DMS114 treated with DMSO at 0.1 percent for 48 hours (cell line): ENCODE measurements around the gene C5orf47.

ENCODE experiments used
- DNase-seq: peaks from one replicate; lab custom pipeline; 2025; ENCODE audit not compliant: unreplicated experiment; lab: John Stamatoyannopoulos, UW

C5orf47 gene

GRCh38 chr5:173969167-173970049 lies 19.6 kb upstream of the C5orf47 start:
- no peak for DNase-seq

GRCh38 chr5:173970878-173971650 lies 17.9 kb upstream of the C5orf47 start:
- no peak for DNase-seq

DNA sequence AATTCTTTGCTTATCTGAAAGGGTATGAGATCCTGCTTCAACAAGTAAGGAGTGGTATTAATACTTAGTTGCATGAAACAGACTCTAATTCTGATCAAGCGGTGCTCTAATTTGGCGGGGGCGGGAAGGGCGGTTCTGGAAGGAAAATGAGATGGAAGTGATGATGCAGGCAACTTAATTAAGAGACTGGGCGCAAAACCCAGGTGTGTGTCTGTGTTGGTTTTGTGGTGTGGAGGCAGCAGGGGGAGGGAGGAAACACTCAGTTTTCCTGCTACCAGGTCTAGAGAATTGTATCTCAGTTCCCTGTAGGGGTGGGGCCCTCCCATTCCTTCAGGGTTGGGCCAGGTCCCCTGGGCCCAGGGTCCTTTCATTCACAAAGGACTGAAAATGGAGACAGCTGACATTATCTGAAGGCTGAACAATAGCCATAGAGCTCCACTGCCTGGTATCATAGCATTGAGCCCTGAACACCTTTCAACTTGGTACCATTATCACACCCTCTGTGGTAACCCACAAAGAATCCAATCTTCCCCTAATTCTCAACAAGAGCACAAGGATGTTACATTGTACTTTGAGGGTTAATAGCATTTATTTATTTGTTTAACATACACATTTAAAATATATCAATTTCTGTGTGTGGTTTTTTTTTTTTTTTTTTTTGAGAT lies 17.2 kb upstream of the C5orf47 start:
- no peak for DNase-seq

- no peak for DNase-seq
Observed at GRCh38 chr5:173972607-173972924, 16.4 kb upstream of the C5orf47 start.

DNA sequence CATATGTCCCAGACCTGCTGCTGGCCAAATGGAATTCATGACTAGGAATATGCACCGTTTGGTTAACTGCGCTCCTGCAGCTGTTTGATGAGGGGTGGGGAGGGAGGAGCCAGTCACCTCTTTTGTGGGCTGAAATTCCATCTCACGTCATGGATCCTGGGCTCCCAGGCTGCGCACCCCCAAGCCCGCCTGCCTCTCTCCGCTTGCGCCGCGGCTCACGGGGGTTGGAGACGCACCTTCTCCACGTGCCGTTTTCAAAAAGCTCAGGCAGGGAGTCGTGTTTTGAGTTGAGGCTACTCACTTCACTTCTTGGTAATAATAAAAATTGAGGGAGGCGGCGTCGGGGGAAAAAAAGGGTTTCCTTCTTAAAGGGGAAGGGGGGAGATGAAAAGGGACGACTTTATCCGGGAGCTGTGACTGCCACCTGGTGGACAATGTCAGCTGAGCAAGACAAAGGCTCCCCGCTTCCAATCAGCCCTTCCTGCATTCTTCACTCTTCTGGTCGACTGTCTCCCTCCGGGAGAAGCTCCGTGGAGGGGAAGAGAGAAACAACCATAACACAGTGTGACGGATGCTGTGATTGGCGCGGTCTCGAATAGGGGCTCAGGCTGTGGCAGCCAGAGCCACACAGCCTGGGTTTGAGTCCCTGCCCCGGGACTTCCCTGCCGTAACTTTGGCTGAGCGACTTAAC lies 15.9 kb upstream of the C5orf47 start:
- peak; percentile 73 for DNase-seq

GRCh38 chr5:173973616-173973969 lies 15.4 kb upstream of the C5orf47 start:
- DNase-seq: no peak

- no peak for DNase-seq
Observed at GRCh38 chr5:173974688-173975239, 14.2 kb upstream of the C5orf47 start.

- no peak for DNase-seq
Observed at GRCh38 chr5:173981185-173981761, 7.7 kb upstream of the C5orf47 start.

DNA sequence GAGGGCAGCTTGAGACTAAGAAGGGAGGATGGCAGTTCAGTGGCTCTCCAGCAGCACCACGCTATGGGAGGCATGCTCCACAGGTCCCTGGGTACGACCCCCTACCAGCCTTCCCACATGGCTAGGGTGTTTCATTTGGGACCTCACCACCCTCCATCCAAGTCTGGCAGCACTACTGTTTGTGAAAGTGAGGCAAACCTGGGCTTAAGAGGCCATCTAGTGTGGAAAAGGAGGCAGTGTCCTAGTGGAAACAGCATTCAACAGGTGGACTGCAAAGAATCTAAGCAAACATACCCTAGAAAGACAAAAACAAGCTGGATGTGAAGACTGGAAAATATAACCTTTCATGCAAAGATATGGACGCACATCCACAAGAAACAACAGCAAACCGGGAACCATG lies 4.8 kb upstream of the C5orf47 start:
- no peak for DNase-seq

DNA sequence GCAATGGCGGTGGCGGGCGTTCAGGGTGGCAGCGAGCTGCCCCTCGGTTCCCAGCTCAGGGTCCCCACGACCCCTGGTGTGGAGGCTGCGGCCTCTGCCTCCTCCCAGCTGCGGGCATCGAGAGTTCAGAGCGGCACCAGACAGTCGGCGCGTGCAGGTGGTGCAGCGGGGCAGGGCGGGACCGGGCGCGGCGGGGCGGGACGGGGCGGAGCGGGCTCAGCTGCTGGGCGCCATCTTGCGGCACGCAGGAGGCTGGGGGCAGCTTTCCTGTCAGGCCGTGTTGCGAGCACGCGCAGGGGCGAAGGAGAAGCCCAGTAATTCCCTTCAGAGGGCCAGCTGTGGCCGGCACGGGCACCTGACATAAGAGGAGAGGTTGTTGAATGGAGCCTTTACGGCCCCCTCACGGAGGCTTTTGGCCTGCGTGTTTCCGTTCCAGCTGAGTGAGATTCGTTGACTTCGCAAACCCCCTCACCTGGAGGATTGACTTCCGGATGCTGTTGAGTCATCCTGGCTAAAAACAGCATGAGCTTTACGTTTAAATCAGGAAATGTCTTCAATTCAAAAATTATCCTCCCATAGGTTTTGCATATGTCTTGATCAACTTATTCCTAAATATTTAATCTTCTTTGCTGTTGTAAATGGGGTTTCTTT lies 587 bp downstream of the C5orf47 start:
- DNase-seq: no peak

- DNase-seq: no peak
Observed at GRCh38 chr5:173997331-173997730, 8.4 kb downstream of the C5orf47 start.

DNA sequence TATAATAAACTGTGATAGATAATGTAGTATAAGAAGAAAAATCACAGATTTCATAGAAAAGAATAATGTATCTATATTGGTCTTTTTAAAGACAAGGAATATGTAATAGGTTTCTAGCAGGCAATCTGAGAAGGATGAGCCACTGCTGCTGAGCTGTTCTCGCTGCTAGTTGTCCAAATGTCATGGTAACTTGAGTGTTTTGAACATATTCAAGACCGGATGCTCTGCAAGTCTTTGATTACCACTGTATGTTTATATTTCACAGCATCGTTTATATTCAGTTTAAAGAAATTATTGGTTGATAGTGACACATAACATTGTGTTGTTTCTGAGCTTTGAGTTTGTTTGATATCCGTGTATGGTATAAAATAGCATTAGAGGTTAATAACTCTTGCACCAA lies 9.6 kb downstream of the C5orf47 start:
- no peak for DNase-seq

DNA sequence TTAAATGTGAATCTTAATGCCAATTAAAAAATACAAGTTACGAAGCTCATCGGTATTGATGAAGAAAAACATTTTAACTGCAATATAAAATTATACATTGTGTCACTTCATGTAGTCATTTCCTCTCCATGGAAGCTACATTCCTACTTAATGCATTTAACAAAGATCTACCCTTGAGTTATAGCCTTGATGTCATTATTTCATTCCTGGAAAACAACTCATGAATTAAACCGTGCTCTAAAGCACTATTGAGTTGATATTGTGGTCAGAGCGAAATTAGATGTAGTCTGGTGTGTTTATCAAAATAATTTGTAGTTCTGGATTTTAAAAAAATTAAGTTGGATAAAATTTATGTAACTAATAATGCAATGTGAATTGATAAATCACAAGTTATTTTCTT lies 11.1 kb downstream of the C5orf47 start:
- no peak for DNase-seq

- DNase-seq: no peak
Observed at GRCh38 chr5:174003795-174004194, 14.8 kb downstream of the C5orf47 start.

DNA sequence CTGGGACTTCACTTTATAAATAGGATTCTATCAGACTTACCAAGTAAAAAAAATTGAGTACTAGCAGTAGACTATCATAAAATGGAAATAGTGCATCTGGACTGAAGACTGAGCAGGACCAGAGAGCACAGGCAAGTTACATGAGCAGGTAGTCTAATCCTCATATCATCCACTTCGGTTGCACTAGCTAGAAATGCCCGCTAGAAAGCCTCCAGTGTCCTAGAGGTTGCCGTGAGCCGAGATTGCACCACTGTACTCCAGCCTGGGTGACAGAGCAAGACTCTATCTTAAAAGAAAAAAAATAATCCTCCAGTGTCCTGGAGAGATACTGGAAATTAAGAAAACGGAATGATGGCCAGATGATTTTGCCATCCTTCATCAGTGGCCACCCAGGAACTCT lies 20.0 kb downstream of the C5orf47 start:
- DNase-seq: no peak

DNA sequence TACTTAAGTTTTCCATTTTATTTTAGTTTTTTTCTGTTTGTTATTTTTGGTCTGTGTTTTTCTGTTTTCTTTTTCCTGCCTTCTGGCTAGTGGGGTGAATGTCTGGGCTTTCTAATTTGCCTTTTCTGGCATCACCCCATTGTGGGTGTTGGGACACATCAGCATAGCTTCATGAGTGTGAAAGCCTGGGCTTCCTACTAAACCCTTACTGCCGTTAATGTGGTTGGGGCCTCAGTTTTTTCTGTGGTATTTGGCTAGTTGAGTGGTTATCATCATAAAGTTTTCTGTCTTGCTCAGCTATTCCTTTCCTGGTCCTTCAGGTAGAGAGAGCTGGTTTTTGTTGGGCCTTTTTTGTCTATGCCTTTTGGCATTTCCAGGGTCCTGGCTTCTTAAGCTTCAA lies 21.4 kb downstream of the C5orf47 start:
- DNase-seq: no peak

GRCh38 chr5:174011441-174011840 lies 22.5 kb downstream of the C5orf47 start:
- DNase-seq: no peak

GRCh38 chr5:174020069-174020927 lies 31.3 kb downstream of the C5orf47 start:
- peak; percentile 59 for DNase-seq

GRCh38 chr5:174020928-174021304 lies 31.9 kb downstream of the C5orf47 start:
- no peak for DNase-seq
